IPS-15b (cell line): ENCODE data around the gene PPP1R7.

Source experiments
- H3K27me3 ChIP-seq: one replicate; pipeline ENCODE4 v1.6.1; 2013; ENCODE audit warnings: low read length; ENCODE audit not compliant: control insufficient read depth, insufficient read depth
- H3K36me3 ChIP-seq: one replicate; pipeline ENCODE4 v1.6.1; 2013; ENCODE audit warnings: low read length; ENCODE audit not compliant: control insufficient read depth, insufficient read depth
- H3K4me1 ChIP-seq: one replicate; pipeline ENCODE4 v1.6.1; 2013; ENCODE audit warnings: mild to moderate bottlenecking, low read length; ENCODE audit not compliant: control insufficient read depth, insufficient read depth
- H3K4me3 ChIP-seq: one replicate; pipeline ENCODE4 v1.5.1; 2013; ENCODE audit warnings: low read depth, low read length
- H3K9ac ChIP-seq: one replicate; pipeline ENCODE4 v1.6.1; 2013; ENCODE audit warnings: low read depth, mild to moderate bottlenecking, low read length
- H3K9me3 ChIP-seq: one replicate; pipeline ENCODE4 v1.6.1; 2013; ENCODE audit warnings: mild to moderate bottlenecking, low read length; ENCODE audit not compliant: control insufficient read depth, insufficient read depth

Gene PPP1R7

GRCh38 chr2:241214766-241215165, 64.5 kb downstream of the PPP1R7 start:
- no peaks in the 10 kb centered on the region for H3K9me3 ChIP-seq
- no peaks in the 10 kb centered on the region for H3K27me3 ChIP-seq
- H3K36me3 ChIP-seq, result no peaks in the 10 kb centered on the region
- no peak overlapping the region for H3K9ac ChIP-seq
- no peak overlapping the region for H3K4me3 ChIP-seq
- H3K4me1 ChIP-seq, result no peaks in the 10 kb centered on the region

- H3K27me3 ChIP-seq, result no peaks in the 10 kb centered on the region
- no peaks in the 10 kb centered on the region for H3K9me3 ChIP-seq
- no peak overlapping the region for H3K4me3 ChIP-seq
- no peaks in the 10 kb centered on the region for H3K4me1 ChIP-seq
- H3K36me3 ChIP-seq, result no peaks in the 10 kb centered on the region
- no peak overlapping the region for H3K9ac ChIP-seq
Observed at GRCh38 chr2:241215421-241215820, 65.2 kb downstream of the PPP1R7 start.

GRCh38 chr2:241216211-241216761, 66.0 kb downstream of the PPP1R7 start:
- H3K4me1 ChIP-seq, result no peaks in the 10 kb centered on the region
- H3K36me3 ChIP-seq, result no peaks in the 10 kb centered on the region
- no peaks in the 10 kb centered on the region for H3K9me3 ChIP-seq
- no peaks in the 10 kb centered on the region for H3K27me3 ChIP-seq
- no peak overlapping the region for H3K9ac ChIP-seq
- H3K4me3 ChIP-seq, result no peak overlapping the region

GRCh38 chr2:241217320-241218031, 67.2 kb downstream of the PPP1R7 start:
- Histone ChIP-seq H3K9me3 (no peaks in the 10 kb centered on the region), H3K27me3 (no peaks in the 10 kb centered on the region), H3K9ac (peak overlapping the region; percentile 37), H3K4me1 (no peaks in the 10 kb centered on the region), H3K4me3 (peak overlapping the region; percentile 61), H3K36me3 (no peaks in the 10 kb centered on the region)

GRCh38 chr2:241218131-241219029, 68.1 kb downstream of the PPP1R7 start:
- no peak overlapping the region for H3K9ac ChIP-seq
- H3K4me3 ChIP-seq, result peak overlapping the region; percentile 71
- H3K4me1 ChIP-seq, result no peaks in the 10 kb centered on the region
- no peaks in the 10 kb centered on the region for H3K9me3 ChIP-seq
- H3K27me3 ChIP-seq, result no peaks in the 10 kb centered on the region
- H3K36me3 ChIP-seq, result no peaks in the 10 kb centered on the region

- Histone ChIP-seq H3K27me3 (no peaks in the 10 kb centered on the region), H3K9me3 (no peaks in the 10 kb centered on the region), H3K36me3 (no peaks in the 10 kb centered on the region), H3K4me3 (peak overlapping the region; percentile 71), H3K9ac (no peak overlapping the region), H3K4me1 (no peaks in the 10 kb centered on the region)
Observed at GRCh38 chr2:241219030-241219382, 68.7 kb downstream of the PPP1R7 start.

- Histone ChIP-seq H3K9ac (no peak overlapping the region), H3K36me3 (peaks cover under 1% of the 10 kb centered on the region), H3K4me3 (no peak overlapping the region), H3K4me1 (no peaks in the 10 kb centered on the region), H3K9me3 (no peaks in the 10 kb centered on the region), H3K27me3 (no peaks in the 10 kb centered on the region)
Observed at GRCh38 chr2:241219856-241220356, 69.6 kb downstream of the PPP1R7 start.

- Histone ChIP-seq H3K4me1 (no peaks in the 10 kb centered on the region), H3K27me3 (no peaks in the 10 kb centered on the region), H3K9me3 (no peaks in the 10 kb centered on the region), H3K4me3 (no peak overlapping the region), H3K36me3 (peaks cover 12% of the 10 kb centered on the region), H3K9ac (no peak overlapping the region)
Observed at GRCh38 chr2:241223211-241224017, 73.1 kb downstream of the PPP1R7 start.

- Histone ChIP-seq H3K4me1 (no peaks in the 10 kb centered on the region), H3K9me3 (no peaks in the 10 kb centered on the region), H3K9ac (no peak overlapping the region), H3K4me3 (no peak overlapping the region), H3K27me3 (no peaks in the 10 kb centered on the region), H3K36me3 (peaks cover 20% of the 10 kb centered on the region)
Observed at GRCh38 chr2:241224018-241224850, 74.0 kb downstream of the PPP1R7 start.

- no peak overlapping the region for H3K9ac ChIP-seq
- no peaks in the 10 kb centered on the region for H3K27me3 ChIP-seq
- no peak overlapping the region for H3K4me3 ChIP-seq
- no peaks in the 10 kb centered on the region for H3K4me1 ChIP-seq
- H3K9me3 ChIP-seq, result no peaks in the 10 kb centered on the region
- peaks cover 27% of the 10 kb centered on the region for H3K36me3 ChIP-seq
Observed at GRCh38 chr2:241224851-241225438, 74.7 kb downstream of the PPP1R7 start.
